ENCODE measurements around the gene PSD2. TPM values are rescaled to one million over a fixed set of nuclear protein-coding genes. Genes with fewer than 3 reads are reported as not detected.

The PSD2 gene
- total and polyA plus RNA-seq, 2 of the 13 experiments (the other 11 are each of a cell fraction or from before 2014, with no cell fraction given): 0.07 TPM; not detected in 1

- no peaks in the 10 kb centered on the region for H3K4me1 ChIP-seq (ENCODE audit: insufficient read depth, low read length)
- in situ Hi-C loops (cut with HindIII; ENCODE audit: extremely low pct_ligation_motif_present, low pct_unique_long_range_greater_than_20kb) (no loop called here), intact Hi-C loops (cut with micrococcal nuclease; ENCODE audit: unreplicated experiment) (no loop called here)
- DNase-seq (ENCODE audit: low spot score): no peak
- H3K9ac ChIP-seq (ENCODE audit: insufficient read depth, low read depth, low read length): no peak overlapping the region
- peaks cover 11 to 39% of the 10 kb centered on the region in 2 experiments; a peak in 4 of 5 replicates for H3K27me3 ChIP-seq (ENCODE audit: control insufficient read depth in 1 of 2, insufficient read depth in 2 of 2, low read length in 2 of 2)
- no peak overlapping the region for H3K4me2 ChIP-seq (ENCODE audit: low read depth, low read length)
- ChIA-PET CTCF (ENCODE audit: low intra/inter-chr PET ratio, low total read pairs) (no interaction called here), POLR2A (no interaction called here)
- H3K27ac ChIP-seq (ENCODE audit: extremely low read length, insufficient read depth, low read length): no peak overlapping the region
- no TSS peak for BruUV-seq (replicated peaks)
- H2AFZ ChIP-seq (ENCODE audit: low read length): no peak overlapping the region
- ATAC-seq: peak; percentile 68
- no peak for FAIRE-seq
- H4K20me1 ChIP-seq (ENCODE audit: insufficient read depth, low read length): peaks cover 2% of the 10 kb centered on the region; the same call in 1 of the 2 replicates
- no peaks in the 10 kb centered on the region for H3K9me3 ChIP-seq (ENCODE audit: low read length)
- H3K79me2 ChIP-seq (ENCODE audit: insufficient read depth, low read length): no peaks in the 10 kb centered on the region
- no peaks in the 10 kb centered on the region for H3K36me3 ChIP-seq (replicated peaks in 1 of 2; ENCODE audit: control insufficient read depth in 1 of 2, insufficient read depth in 2 of 2, low read length in 2 of 2)
- 35% methylated on average over 7 of the region's 19 CpGs for WGBS (ENCODE audit: low lambda C conversion rate)
- no peak overlapping the region for H3K4me3 ChIP-seq (replicated peaks in 1 of 3; ENCODE audit: insufficient read depth in 1 of 3, low read depth in 2 of 3, low read length in 3 of 3)
- TF ChIP-seq MAFK (conservative IDR thresholded peaks at IDR 0.05 in 1 of 2, IDR thresholded peaks at IDR 0.05 in 1 of 2; ENCODE audit: low read length in 2 of 2) (no peak), ARHGAP35 (CRISPR knock-in tag; IDR thresholded peaks at IDR 0.05; ENCODE audit: borderline replicate concordance) (no peak), MEIS1 (CRISPR knock-in tag; IDR thresholded peaks at IDR 0.05; ENCODE audit: borderline replicate concordance) (no peak), DRAP1 (CRISPR knock-in tag; IDR thresholded peaks at IDR 0.05) (no peak), ZKSCAN8 (CRISPR knock-in tag; IDR thresholded peaks at IDR 0.05; ENCODE audit: borderline replicate concordance) (no peak), ATF4 (CRISPR knock-in tag; IDR thresholded peaks at IDR 0.05) (no peak), ZNF546 (CRISPR knock-in tag; conservative IDR thresholded peaks at IDR 0.05) (no peak), LCORL (IDR thresholded peaks at IDR 0.05) (no peak), LCORL (CRISPR knock-in tag; IDR thresholded peaks at IDR 0.05) (no peak), ZNF766 (CRISPR knock-in tag; IDR thresholded peaks at IDR 0.05; ENCODE audit: borderline replicate concordance) (no peak), ZNF274 (CRISPR knock-in tag; IDR thresholded peaks at IDR 0.05) (no peak), SRY (CRISPR knock-in tag; IDR thresholded peaks at IDR 0.05) (no peak), RARG (CRISPR knock-in tag; IDR thresholded peaks at IDR 0.05; ENCODE audit: low read depth) (no peak), SALL1 (CRISPR knock-in tag; IDR thresholded peaks at IDR 0.05) (0 out of 2 replicates have a peak, but pooled peaks have one; percentile 16), REST (IDR thresholded peaks at IDR 0.05; ENCODE audit: borderline replicate concordance in 1 of 2, low read depth in 1 of 2, low read length in 2 of 2) (peak; percentile 90 to 94), TBX3 (IDR thresholded peaks at IDR 0.05; ENCODE audit: borderline replicate concordance) (no peak), ZBTB46 (CRISPR knock-in tag; IDR thresholded peaks at IDR 0.05; ENCODE audit: borderline replicate concordance) (no peak), ARNT (IDR thresholded peaks at IDR 0.05) (no peak)
These were observed 13.1 kb downstream of the PSD2 start for GRCh38 chr5:139808481-139809330.

Measured in HepG2 (cell line).